GM18867 (cell line): Measurements from ENCODE around the gene SENP1.

Experiments
- ATAC-seq: cut with Tn5 transposase; IDR thresholded peaks from one replicate; pipeline ENCODE4 v1.9.1; 2021; ENCODE audit warnings: mild to moderate bottlenecking, moderate library complexity; ENCODE audit not compliant: unreplicated experiment

Gene SENP1

GRCh38 chr12:48037267-48037915 lies 68.5 kb downstream of the SENP1 start:
- ATAC-seq = no peak

DNA sequence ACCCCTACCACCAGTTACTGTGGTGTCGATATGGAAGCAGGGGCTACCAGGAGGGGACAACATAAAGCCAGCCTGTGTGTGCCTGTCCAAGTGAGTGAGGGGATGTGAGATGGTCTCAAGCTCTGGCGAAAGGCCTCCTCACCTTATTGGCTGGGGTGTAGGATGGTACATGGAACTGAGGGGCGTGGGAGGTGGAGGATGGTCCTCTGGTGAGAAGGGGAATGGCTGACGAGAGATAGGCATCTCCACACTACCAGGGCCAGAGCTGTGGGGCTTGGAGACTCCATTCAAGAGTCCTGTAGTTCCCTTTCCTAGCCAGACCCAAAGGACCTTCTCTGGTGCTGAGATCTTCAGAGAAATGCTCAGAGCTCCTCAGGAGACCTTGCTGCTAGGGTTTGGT lies 69.1 kb downstream of the SENP1 start:
- ATAC-seq = no peak

- no peak for ATAC-seq
Measured at GRCh38 chr12:48034835-48035805, 70.8 kb downstream of the SENP1 start.

- ATAC-seq = no peak
Measured at GRCh38 chr12:48033451-48033850, 72.4 kb downstream of the SENP1 start.

- ATAC-seq = no peak
Measured at GRCh38 chr12:48032597-48032996, 73.3 kb downstream of the SENP1 start.

- ATAC-seq = no peak
Measured at GRCh38 chr12:48031135-48031960, 74.5 kb downstream of the SENP1 start.

GRCh38 chr12:48030173-48030650 lies 75.7 kb downstream of the SENP1 start:
- no peak for ATAC-seq

DNA sequence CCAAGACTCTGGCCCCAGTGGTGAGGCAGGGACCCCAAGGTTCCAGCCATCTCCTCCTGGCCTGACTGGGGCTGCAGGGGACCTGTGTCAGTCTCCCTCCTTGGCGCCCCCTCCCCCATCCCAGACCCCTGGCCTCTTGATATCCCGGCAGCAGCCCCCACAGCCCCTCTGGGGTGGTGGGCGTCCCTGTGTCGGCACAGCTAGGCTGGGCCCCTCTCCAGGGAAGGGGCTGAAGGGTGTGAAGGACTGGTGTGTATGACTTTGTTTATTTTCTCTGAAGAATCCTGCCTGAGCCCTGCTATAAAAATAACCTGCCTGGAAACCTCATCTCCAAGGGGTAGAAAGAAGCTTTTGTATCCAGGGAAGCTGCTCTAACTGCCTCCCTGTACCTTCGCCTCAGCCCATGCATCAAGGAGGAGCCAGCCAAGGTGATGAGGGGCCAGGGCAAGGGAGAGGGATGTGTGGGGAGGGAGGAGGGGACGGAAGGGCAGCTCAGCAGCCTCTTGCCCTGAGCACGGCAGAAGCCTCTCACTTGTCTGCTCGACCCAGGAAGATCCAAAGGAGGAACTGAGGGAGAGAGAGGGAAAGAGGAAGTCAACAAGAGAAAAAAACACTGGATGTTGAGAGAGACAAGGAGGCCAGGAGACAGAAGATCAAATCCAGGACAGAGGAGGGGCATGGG lies 76.2 kb downstream of the SENP1 start:
- ATAC-seq = no peak

GRCh38 chr12:48028541-48029431 lies 77.1 kb downstream of the SENP1 start:
- no peak for ATAC-seq

- no peak for ATAC-seq
Measured at GRCh38 chr12:48027183-48028002, 78.5 kb downstream of the SENP1 start.

DNA sequence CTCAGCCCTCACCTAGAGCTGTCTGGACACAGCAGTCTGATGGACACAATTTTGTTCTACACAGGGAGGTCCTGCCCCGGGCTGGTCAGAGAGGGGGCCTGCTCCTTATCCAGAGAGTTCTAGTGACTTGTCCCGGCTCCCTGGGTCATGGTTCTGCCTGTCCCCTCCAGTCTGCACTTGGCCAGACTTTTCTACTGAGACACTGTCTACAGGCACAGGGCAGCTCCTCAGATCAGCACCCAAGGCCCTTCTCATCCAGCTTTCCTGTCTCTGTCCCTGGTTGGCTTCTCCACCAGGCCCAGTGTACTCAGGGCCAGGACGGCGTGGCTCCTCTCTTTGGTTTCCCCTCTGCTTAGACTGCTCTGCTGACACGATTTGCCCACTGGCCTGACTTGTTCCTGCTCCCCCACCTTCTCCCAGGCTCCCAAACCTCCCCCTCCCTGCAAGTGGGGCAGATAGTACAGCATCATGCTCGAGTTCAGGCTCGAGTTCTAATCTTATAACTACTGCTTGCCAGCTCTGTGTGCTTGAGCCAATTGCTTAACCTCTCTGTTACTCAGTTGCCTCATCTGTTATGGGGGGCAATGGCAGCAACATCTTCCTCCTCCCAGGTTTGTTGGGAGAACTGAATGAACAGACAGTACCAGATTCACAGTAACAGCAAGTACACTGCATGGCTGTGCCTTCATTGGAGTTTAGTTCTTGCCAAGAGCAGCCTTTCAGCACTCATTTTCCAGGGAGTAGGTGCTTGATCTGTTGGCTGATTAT lies 79.6 kb downstream of the SENP1 start:
- no peak for ATAC-seq

DNA sequence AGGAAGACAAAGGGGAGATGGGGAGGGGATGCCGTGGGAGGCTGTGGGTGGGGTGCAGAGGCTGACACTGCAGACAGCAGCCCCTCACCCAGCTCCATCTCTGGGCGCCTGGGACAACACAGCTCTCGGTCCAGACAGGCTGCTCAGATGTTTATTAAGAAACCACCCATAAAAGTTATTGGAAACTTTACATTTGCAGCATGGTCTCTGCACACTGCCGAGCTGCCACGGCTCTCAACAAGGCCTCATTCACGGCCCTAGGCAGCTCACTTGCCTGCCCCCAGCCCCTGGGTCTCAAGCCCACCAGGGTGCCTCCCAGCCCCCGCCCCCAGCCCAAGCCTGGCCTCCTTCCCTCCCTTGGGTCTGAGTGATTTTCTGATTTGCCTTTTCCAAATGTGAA lies 80.6 kb downstream of the SENP1 start:
- ATAC-seq = no peak

- no peak for ATAC-seq
Measured at GRCh38 chr12:48024735-48025134, 81.1 kb downstream of the SENP1 start.

DNA sequence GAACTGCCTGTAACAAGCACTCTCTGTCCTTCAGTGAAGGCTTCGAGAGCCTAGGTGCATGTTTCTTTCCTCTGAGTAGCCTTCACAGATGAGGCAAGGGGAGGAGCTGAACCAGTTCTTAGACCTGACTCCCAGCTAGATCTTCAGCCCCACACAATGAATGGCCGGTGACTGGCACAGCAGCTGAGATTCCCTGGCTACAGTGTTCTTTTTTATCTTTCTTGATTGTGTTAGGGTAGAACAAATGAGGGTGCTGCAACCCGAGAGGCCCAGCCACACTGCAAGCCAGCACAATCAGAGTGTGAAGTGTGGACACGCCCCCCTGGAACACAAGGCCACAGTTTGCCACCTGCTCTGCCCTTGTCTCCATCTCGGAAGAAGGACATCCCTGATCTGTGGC lies 82.5 kb downstream of the SENP1 start:
- ATAC-seq = no peak

GRCh38 chr12:48022676-48023385 lies 83.0 kb downstream of the SENP1 start:
- no peak for ATAC-seq

- no peak for ATAC-seq
Measured at GRCh38 chr12:48022180-48022521, 83.7 kb downstream of the SENP1 start.

- no peak for ATAC-seq
Measured at GRCh38 chr12:48021485-48022179, 84.2 kb downstream of the SENP1 start.
